Duodenal mucosa (tissue), 2 donors: ENCODE results near the gene RSAD1.

Experiments
- H3K27ac ChIP-seq: one replicate; pipeline ENCODE4 v1.7.0; 2013; ENCODE audit warnings: low read depth, low read length
- H3K27me3 ChIP-seq, 2 donors: one replicate each; pipeline ENCODE4 v1.7.0; 2013; ENCODE audit warnings: low read length in 2 of 2, control low read depth in 1 of 2; ENCODE audit not compliant: insufficient read depth in 2 of 2, control insufficient read depth in 1 of 2
- H3K36me3 ChIP-seq, 2 donors: one replicate each; pipeline ENCODE4 v1.7.0; 2013; ENCODE audit warnings: low read length in 2 of 2, control low read depth in 1 of 2; ENCODE audit not compliant: insufficient read depth in 2 of 2, control insufficient read depth in 1 of 2
- H3K4me1 ChIP-seq, 2 donors: one replicate each; pipeline ENCODE4 v1.7.0; 2013; ENCODE audit warnings: low read length in 2 of 2, control low read depth in 1 of 2; ENCODE audit not compliant: insufficient read depth in 2 of 2, control insufficient read depth in 1 of 2
- H3K4me3 ChIP-seq, 2 donors: one replicate each; pipeline ENCODE4 v1.7.0; 2013; ENCODE audit warnings: low read length in 2 of 2, low read depth in 1 of 2
- H3K9ac ChIP-seq, 2 donors: one replicate each; pipeline ENCODE4 v1.7.0; 2013; ENCODE audit warnings: low read length in 2 of 2, low read depth in 1 of 2
- H3K9me3 ChIP-seq, 2 donors: one replicate each; pipeline ENCODE4 v1.7.0; 2013; ENCODE audit warnings: low read length in 2 of 2, control low read depth in 1 of 2; ENCODE audit not compliant: control insufficient read depth in 1 of 2

Gene RSAD1

GRCh38 chr17:50458270-50458669 lies 20.4 kb upstream of the RSAD1 start:
- H3K9ac ChIP-seq = no peak overlapping the region
- peaks cover 11% of the 10 kb centered on the region in 2 donors for H3K4me1 ChIP-seq
- no peak overlapping the region for H3K4me3 ChIP-seq
- no peaks in the 10 kb centered on the region for H3K9me3 ChIP-seq
- H3K27me3 ChIP-seq = no peaks in the 10 kb centered on the region
- no peak overlapping the region for H3K27ac ChIP-seq
- H3K36me3 ChIP-seq = peaks cover 0 to 11% of the 10 kb centered on the region in 2 donors

GRCh38 chr17:50458701-50459676 lies 19.7 kb upstream of the RSAD1 start:
- Histone ChIP-seq H3K9me3 (no peaks in the 10 kb centered on the region), H3K4me3 (no peak overlapping the region), H3K36me3 (peaks cover 0 to 15% of the 10 kb centered on the region in 2 donors), H3K9ac (no peak overlapping the region), H3K27me3 (no peaks in the 10 kb centered on the region), H3K27ac (no peak overlapping the region), H3K4me1 (peaks cover 10 to 11% of the 10 kb centered on the region in 2 donors)

- H3K4me1 ChIP-seq = peaks cover 10 to 11% of the 10 kb centered on the region in 2 donors
- no peaks in the 10 kb centered on the region for H3K9me3 ChIP-seq
- H3K9ac ChIP-seq = no peak overlapping the region
- H3K4me3 ChIP-seq = no peak overlapping the region
- peaks cover 0 to 15% of the 10 kb centered on the region in 2 donors for H3K36me3 ChIP-seq
- H3K27me3 ChIP-seq = no peaks in the 10 kb centered on the region
- no peak overlapping the region for H3K27ac ChIP-seq
Measured at GRCh38 chr17:50459756-50460155, 18.9 kb upstream of the RSAD1 start.

GRCh38 chr17:50460831-50461526 lies 17.7 kb upstream of the RSAD1 start:
- Histone ChIP-seq H3K27me3 (no peaks in the 10 kb centered on the region), H3K4me1 (peaks cover 14 to 17% of the 10 kb centered on the region in 2 donors), H3K27ac (no peak overlapping the region), H3K9me3 (no peaks in the 10 kb centered on the region), H3K36me3 (peaks cover 0 to 15% of the 10 kb centered on the region in 2 donors), H3K4me3 (no peak overlapping the region), H3K9ac (no peak overlapping the region)

- H3K4me3 ChIP-seq = no peak overlapping the region
- peaks cover 20 to 22% of the 10 kb centered on the region in 2 donors for H3K4me1 ChIP-seq
- no peaks in the 10 kb centered on the region for H3K9me3 ChIP-seq
- H3K9ac ChIP-seq = no peak overlapping the region
- no peak overlapping the region for H3K27ac ChIP-seq
- H3K36me3 ChIP-seq = peaks cover 0 to 13% of the 10 kb centered on the region in 2 donors
- no peaks in the 10 kb centered on the region for H3K27me3 ChIP-seq
Measured at GRCh38 chr17:50461550-50462132, 17.0 kb upstream of the RSAD1 start.

- H3K4me1 ChIP-seq = peaks cover 26 to 29% of the 10 kb centered on the region in 2 donors
- H3K4me3 ChIP-seq = no peak overlapping the region
- peaks cover 0 to 13% of the 10 kb centered on the region in 2 donors for H3K36me3 ChIP-seq
- H3K27ac ChIP-seq = no peak overlapping the region
- H3K27me3 ChIP-seq = no peaks in the 10 kb centered on the region
- no peak overlapping the region for H3K9ac ChIP-seq
- no peaks in the 10 kb centered on the region for H3K9me3 ChIP-seq
Measured at GRCh38 chr17:50462446-50462845, 16.2 kb upstream of the RSAD1 start.

- Histone ChIP-seq H3K4me1 (peaks cover 19 to 24% of the 10 kb centered on the region in 2 donors), H3K27me3 (peaks cover 7 to 9% of the 10 kb centered on the region in 2 donors), H3K9ac (no peak overlapping the region), H3K4me3 (no peak overlapping the region), H3K27ac (no peak overlapping the region), H3K36me3 (peaks cover 0 to 13% of the 10 kb centered on the region in 2 donors), H3K9me3 (no peaks in the 10 kb centered on the region)
Measured at GRCh38 chr17:50464121-50464520, 14.5 kb upstream of the RSAD1 start.

- peaks cover 22 to 25% of the 10 kb centered on the region in 2 donors for H3K4me1 ChIP-seq
- peaks cover 0 to 13% of the 10 kb centered on the region in 2 donors for H3K36me3 ChIP-seq
- peaks cover 7 to 9% of the 10 kb centered on the region in 2 donors for H3K27me3 ChIP-seq
- H3K9ac ChIP-seq = no peak overlapping the region
- H3K27ac ChIP-seq = no peak overlapping the region
- no peak overlapping the region for H3K4me3 ChIP-seq
- H3K9me3 ChIP-seq = no peaks in the 10 kb centered on the region
Measured at GRCh38 chr17:50464736-50465135, 13.9 kb upstream of the RSAD1 start.

GRCh38 chr17:50465171-50465570 lies 13.5 kb upstream of the RSAD1 start:
- H3K4me1 ChIP-seq = peaks cover 26 to 29% of the 10 kb centered on the region in 2 donors
- no peak overlapping the region for H3K4me3 ChIP-seq
- H3K36me3 ChIP-seq = peaks cover 0 to 13% of the 10 kb centered on the region in 2 donors
- peaks cover 7 to 9% of the 10 kb centered on the region in 2 donors for H3K27me3 ChIP-seq
- no peak overlapping the region for H3K9ac ChIP-seq
- no peak overlapping the region for H3K27ac ChIP-seq
- no peaks in the 10 kb centered on the region for H3K9me3 ChIP-seq
